HepG2 (cell line): ENCODE measurements around the gene CD4. TPM values are rescaled to one million over a fixed set of nuclear protein-coding genes. Genes with fewer than 3 reads are reported as not detected.

Experiments
- ETV6 ChIP-seq: sonication (generic); formaldehyde crosslinking; conservative IDR thresholded peaks from 2 replicates; pipeline ENCODE4 v1.4.0; 2020; ENCODE audit warnings: missing genetic modification reagents
- JUND ChIP-seq: sonication (generic); formaldehyde crosslinking; IDR thresholded peaks from 2 replicates; pipeline ENCODE4 v1.8.0; 2022; ENCODE audit warnings: mild to moderate bottlenecking, missing genetic modification reagents
- KDM2A ChIP-seq: sonication (generic); formaldehyde crosslinking; IDR thresholded peaks from 2 replicates; pipeline ENCODE4 v1.4.0; 2020; ENCODE audit warnings: low read depth, missing genetic modification reagents, borderline replicate concordance
- RBAK ChIP-seq: sonication (generic); formaldehyde crosslinking; IDR thresholded peaks from 2 replicates; pipeline ENCODE4 v1.5.1; 2020; ENCODE audit warnings: mild to moderate bottlenecking, missing genetic modification reagents
- ZNF143 ChIP-seq: sonication (generic); formaldehyde crosslinking; IDR thresholded peaks from 2 replicates; pipeline ENCODE4 v1.4.0; 2020; ENCODE audit warnings: missing genetic modification reagents
- ZNF746 ChIP-seq: sonication (generic); formaldehyde crosslinking; IDR thresholded peaks from 2 replicates; pipeline ENCODE4 v1.8.0; 2022; ENCODE audit warnings: mild to moderate bottlenecking, missing genetic modification reagents
- polyA plus RNA-seq, 8 experiments: library from polyadenylated mRNA; depleted of rRNA in 3 of 8; stranded (reverse) in 7 of 8; unstranded in 1 of 8; fragments of >200 nt; fragmentation: Illumina TruSeq in 4 of 8; extraction: Trizol in 4 of 8; gene quantifications; 2 replicates each; pipeline versions ENCODE4 v1.2.1 to v1.2.3, GENCODE V29; 2011 to 2016; ENCODE audit warnings: low read depth in 4 of 8, missing spikeins in 1 of 8, mixed read lengths in 1 of 8; ENCODE audit not compliant: insufficient read depth in 1 of 8
- total RNA-seq, 5 experiments: library from RNA; depleted of rRNA; stranded (reverse); fragments of >200 nt; fragmentation: Illumina TruSeq; extraction: Trizol; gene quantifications; 2 replicates each; pipeline ENCODE4 v1.2.3, GENCODE V29; 2016; ENCODE audit warnings: low read depth in 1 of 5
- TF ChIP-seq, protein P1 (sequence below): conservative IDR thresholded peaks from 2 replicates; pipeline ENCODE4 v1.6.1; 2018; ENCODE audit warnings: missing genetic modification reagents
- TF ChIP-seq, protein P2 (sequence below): sonication (generic); formaldehyde crosslinking; IDR thresholded peaks from 2 replicates; pipeline ENCODE4 v1.4.0; 2020; ENCODE audit warnings: missing genetic modification reagents, mild to moderate bottlenecking, borderline replicate concordance
- TF ChIP-seq, protein P3 (sequence below): sonication (generic); formaldehyde crosslinking; IDR thresholded peaks from 2 replicates; pipeline ENCODE4 v1.8.1; 2023; ENCODE audit warnings: mild to moderate bottlenecking, missing genetic modification reagents, borderline replicate concordance
- TF ChIP-seq, protein P4 (sequence below), 2 experiments: fragments of 450-650 bp in 1 of 2; sonication (generic) in 1 of 2; formaldehyde crosslinking in 1 of 2; IDR thresholded peaks; 2 replicates each; pipeline versions ENCODE4 v1.6.1 to v1.8.0; 2016 to 2022; ENCODE audit warnings: antibody characterized with exemption in 1 of 2, mild to moderate bottlenecking in 1 of 2, missing genetic modification reagents in 1 of 2
- TF ChIP-seq, protein P5 (sequence below): sonication (generic); formaldehyde crosslinking; IDR thresholded peaks from 2 replicates; pipeline ENCODE4 v1.5.1; 2020; ENCODE audit warnings: mild to moderate bottlenecking, moderate library complexity, missing genetic modification reagents

CD4 gene
- total and polyA plus RNA-seq, 2 of the 13 experiments (the other 11 are each of a cell fraction or from before 2014, with no cell fraction given), result 0.07 to 0.95 TPM

DNA sequence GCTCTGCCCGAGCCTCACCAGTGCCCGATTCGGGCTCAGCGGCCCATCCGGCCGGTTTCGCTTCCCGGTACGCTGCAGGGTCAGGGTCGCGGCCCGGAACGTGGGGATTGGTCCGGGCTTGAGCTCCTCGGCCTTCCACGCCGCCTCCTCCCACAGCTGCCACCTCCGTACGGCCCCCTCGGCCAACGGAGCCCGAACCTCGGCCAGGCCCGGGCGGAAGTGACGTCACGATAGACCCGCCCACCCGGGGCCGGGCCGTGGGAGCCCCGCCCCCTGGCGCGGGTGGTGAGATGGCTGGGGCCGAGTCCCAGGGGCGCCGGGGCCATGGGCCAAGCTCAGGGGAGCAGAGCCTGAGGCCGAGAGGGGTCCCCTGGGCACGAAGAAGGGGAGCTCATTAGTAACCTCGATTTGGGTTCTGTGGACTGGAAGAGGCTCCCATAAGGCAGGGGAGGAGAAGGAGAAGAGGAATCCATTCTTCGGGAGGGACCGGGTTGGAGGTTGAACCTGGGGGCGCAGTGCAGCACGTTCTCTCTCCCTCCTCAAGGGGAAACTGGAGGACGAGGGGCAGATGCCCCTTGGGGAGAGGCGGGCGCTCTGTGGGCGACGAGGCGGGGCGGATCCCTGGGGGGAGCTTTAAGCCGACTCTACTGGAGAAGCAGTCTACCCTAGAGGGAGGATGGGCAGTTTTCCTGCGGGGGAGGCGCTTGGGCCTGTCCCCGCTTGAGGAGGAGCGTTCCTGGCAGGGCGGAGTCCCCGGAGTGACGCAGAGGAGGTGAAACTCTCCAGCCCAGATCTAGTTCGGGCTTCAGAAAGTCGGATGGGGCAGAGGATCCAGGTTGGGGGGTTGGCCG, 36.2 kb upstream of the CD4 start, which contains the start of gene MLF2 (continued):
- TF ChIP-seq, protein P1, sequence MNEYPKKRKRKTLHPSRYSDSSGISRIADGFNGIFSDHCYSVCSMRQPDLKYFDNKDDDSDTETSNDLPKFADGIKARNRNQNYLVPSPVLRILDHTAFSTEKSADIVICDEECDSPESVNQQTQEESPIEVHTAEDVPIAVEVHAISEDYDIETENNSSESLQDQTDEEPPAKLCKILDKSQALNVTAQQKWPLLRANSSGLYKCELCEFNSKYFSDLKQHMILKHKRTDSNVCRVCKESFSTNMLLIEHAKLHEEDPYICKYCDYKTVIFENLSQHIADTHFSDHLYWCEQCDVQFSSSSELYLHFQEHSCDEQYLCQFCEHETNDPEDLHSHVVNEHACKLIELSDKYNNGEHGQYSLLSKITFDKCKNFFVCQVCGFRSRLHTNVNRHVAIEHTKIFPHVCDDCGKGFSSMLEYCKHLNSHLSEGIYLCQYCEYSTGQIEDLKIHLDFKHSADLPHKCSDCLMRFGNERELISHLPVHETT (CRISPR knock-in tag), result peak; percentile 70
- peak; percentile 89; the same call in 1 of the 2 replicates for TF ChIP-seq ETV6
- TF ChIP-seq, protein P2, sequence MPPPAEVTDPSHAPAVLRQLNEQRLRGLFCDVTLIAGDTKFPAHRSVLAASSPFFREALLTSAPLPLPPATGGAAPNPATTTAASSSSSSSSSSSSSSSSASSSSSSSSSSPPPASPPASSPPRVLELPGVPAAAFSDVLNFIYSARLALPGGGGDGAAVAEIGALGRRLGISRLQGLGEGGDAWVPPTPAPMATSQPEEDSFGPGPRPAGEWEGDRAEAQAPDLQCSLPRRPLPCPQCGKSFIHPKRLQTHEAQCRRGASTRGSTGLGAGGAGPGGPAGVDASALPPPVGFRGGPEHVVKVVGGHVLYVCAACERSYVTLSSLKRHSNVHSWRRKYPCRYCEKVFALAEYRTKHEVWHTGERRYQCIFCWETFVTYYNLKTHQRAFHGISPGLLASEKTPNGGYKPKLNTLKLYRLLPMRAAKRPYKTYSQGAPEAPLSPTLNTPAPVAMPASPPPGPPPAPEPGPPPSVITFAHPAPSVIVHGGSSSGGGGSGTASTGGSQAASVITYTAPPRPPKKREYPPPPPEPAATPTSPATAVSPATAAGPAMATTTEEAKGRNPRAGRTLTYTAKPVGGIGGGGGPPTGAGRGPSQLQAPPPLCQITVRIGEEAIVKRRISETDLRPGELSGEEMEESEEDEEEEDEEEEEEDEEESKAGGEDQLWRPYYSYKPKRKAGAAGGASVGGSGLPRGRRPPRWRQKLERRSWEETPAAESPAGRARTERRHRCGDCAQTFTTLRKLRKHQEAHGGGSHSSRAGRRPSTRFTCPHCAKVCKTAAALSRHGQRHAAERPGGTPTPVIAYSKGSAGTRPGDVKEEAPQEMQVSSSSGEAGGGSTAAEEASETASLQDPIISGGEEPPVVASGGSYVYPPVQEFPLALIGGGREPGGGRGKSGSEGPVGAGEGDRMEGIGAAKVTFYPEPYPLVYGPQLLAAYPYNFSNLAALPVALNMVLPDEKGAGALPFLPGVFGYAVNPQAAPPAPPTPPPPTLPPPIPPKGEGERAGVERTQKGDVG (CRISPR knock-in tag), result peak; percentile 63; the same call in 1 of the 2 replicates
- TF ChIP-seq JUND (CRISPR knock-in tag), result peak; percentile 8; the same call in 1 of the 2 replicates
- TF ChIP-seq RBAK (CRISPR knock-in tag), result no peak
- peak; percentile 44; the same call in 1 of the 2 replicates for TF ChIP-seq ZNF143 (CRISPR knock-in tag)
- TF ChIP-seq, protein P3, sequence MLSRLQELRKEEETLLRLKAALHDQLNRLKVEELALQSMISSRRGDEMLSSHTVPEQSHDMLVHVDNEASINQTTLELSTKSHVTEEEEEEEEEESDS, result no peak
- TF ChIP-seq ZNF746 (CRISPR knock-in tag), result peak; percentile 43; the same call in 1 of the 2 replicates
- TF ChIP-seq, protein P4, sequence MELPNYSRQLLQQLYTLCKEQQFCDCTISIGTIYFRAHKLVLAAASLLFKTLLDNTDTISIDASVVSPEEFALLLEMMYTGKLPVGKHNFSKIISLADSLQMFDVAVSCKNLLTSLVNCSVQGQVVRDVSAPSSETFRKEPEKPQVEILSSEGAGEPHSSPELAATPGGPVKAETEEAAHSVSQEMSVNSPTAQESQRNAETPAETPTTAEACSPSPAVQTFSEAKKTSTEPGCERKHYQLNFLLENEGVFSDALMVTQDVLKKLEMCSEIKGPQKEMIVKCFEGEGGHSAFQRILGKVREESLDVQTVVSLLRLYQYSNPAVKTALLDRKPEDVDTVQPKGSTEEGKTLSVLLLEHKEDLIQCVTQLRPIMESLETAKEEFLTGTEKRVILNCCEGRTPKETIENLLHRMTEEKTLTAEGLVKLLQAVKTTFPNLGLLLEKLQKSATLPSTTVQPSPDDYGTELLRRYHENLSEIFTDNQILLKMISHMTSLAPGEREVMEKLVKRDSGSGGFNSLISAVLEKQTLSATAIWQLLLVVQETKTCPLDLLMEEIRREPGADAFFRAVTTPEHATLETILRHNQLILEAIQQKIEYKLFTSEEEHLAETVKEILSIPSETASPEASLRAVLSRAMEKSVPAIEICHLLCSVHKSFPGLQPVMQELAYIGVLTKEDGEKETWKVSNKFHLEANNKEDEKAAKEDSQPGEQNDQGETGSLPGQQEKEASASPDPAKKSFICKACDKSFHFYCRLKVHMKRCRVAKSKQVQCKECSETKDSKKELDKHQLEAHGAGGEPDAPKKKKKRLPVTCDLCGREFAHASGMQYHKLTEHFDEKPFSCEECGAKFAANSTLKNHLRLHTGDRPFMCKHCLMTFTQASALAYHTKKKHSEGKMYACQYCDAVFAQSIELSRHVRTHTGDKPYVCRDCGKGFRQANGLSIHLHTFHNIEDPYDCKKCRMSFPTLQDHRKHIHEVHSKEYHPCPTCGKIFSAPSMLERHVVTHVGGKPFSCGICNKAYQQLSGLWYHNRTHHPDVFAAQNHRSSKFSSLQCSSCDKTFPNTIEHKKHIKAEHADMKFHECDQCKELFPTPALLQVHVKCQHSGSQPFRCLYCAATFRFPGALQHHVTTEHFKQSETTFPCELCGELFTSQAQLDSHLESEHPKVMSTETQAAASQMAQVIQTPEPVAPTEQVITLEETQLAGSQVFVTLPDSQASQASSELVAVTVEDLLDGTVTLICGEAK (IDR thresholded peaks at IDR 0.05), result no peak
- TF ChIP-seq, protein P4 (CRISPR knock-in tag; IDR thresholded peaks at IDR 0.05), result peak; percentile 66
- TF ChIP-seq, protein P5, sequence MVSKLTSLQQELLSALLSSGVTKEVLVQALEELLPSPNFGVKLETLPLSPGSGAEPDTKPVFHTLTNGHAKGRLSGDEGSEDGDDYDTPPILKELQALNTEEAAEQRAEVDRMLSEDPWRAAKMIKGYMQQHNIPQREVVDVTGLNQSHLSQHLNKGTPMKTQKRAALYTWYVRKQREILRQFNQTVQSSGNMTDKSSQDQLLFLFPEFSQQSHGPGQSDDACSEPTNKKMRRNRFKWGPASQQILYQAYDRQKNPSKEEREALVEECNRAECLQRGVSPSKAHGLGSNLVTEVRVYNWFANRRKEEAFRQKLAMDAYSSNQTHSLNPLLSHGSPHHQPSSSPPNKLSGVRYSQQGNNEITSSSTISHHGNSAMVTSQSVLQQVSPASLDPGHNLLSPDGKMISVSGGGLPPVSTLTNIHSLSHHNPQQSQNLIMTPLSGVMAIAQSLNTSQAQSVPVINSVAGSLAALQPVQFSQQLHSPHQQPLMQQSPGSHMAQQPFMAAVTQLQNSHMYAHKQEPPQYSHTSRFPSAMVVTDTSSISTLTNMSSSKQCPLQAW, result peak; percentile 38; the same call in 1 of the 2 replicates
- TF ChIP-seq KDM2A (CRISPR knock-in tag), result peak; percentile 50
